SK-N-SH (cell line): ENCODE measurements around the gene CDKAL1. TPM values are rescaled to one million over a fixed set of nuclear protein-coding genes. Genes with fewer than 3 reads are reported as not detected.

ENCODE experiments used
- CTCF ChIA-PET: fragments of 300-600, 350-600 bp; formaldehyde crosslinking; extraction: SDS; loops from one replicate; lab custom pipeline; 2021; lab: Yijun Ruan, JAX
- POLR2A ChIA-PET: fragments of 350-600 bp; sonication (Branson Sonifier 250); formaldehyde crosslinking; extraction: SDS; loops from one replicate; lab custom pipeline; 2020; ENCODE audit warnings: antibody characterized with exemption, inconsistent platforms; lab: Yijun Ruan, JAX
- DNase-seq: peaks from one replicate; pipeline ENCODE4 v3.0.0; 2012
- H2AFZ ChIP-seq: fragments of 200-600 bp; sonication (generic); 2 replicates; pipeline ENCODE4 v1.8.1; 2016; ENCODE audit warnings: antibody characterized with exemption, mild to moderate bottlenecking, low read depth
- H3F3A ChIP-seq: fragments of 200-600 bp; sonication (generic); replicated peaks from 2 replicates; pipeline ENCODE3; 2016; ENCODE audit warnings: antibody characterized with exemption, mild to moderate bottlenecking; ENCODE audit not compliant: insufficient read depth
- H3K27ac ChIP-seq, 2 experiments: fragments of 200-500 bp in 1 of 2; fragments of 200-600 bp in 1 of 2; sonication (Bioruptor generic) in 1 of 2; sonication (generic), shearing (Covaris generic) in 1 of 2; 2 replicates each; pipeline versions ENCODE4 v1.5.1 to v1.6.1; 2014 to 2016; ENCODE audit warnings: low read depth in 2 of 2, inconsistent platforms in 1 of 2, low read length in 1 of 2, mild to moderate bottlenecking in 1 of 2, mixed read lengths in 1 of 2
- H3K27me3 ChIP-seq: fragments of 200-600 bp; sonication (generic), shearing (Covaris generic); 2 replicates; pipeline ENCODE4 v1.6.1; 2016; ENCODE audit warnings: mixed run types; ENCODE audit not compliant: insufficient read depth
- H3K36me3 ChIP-seq, 2 experiments: fragments of 200-500 bp in 1 of 2; fragments of 200-600 bp in 1 of 2; sonication (Bioruptor generic) in 1 of 2; sonication (generic) in 1 of 2; replicated peaks in 1 of 2; 2 replicates each; pipeline versions ENCODE3 to v1.5.1; 2014 to 2016; ENCODE audit warnings: low read length in 1 of 2, mild to moderate bottlenecking in 1 of 2; ENCODE audit not compliant: insufficient read depth in 2 of 2, control insufficient read depth in 1 of 2
- H3K4me1 ChIP-seq, 2 experiments: fragments of 200-500 bp in 1 of 2; fragments of 200-600 bp in 1 of 2; sonication (Bioruptor generic) in 1 of 2; sonication (generic), shearing (Covaris generic) in 1 of 2; 2 replicates each; pipeline versions ENCODE4 v1.5.1 to v1.6.1; 2014 to 2016; ENCODE audit warnings: low read depth in 1 of 2, low read length in 1 of 2, mixed run types in 1 of 2; ENCODE audit not compliant: insufficient read depth in 2 of 2, control insufficient read depth in 1 of 2
- H3K4me2 ChIP-seq: fragments of 200-600 bp; sonication (generic), shearing (Covaris generic); 2 replicates; pipeline ENCODE4 v1.6.1; 2017; ENCODE audit warnings: mixed run types
- H3K4me3 ChIP-seq, 2 experiments: fragments of 200-500 bp in 1 of 2; fragments of 200-600 bp in 1 of 2; sonication (Bioruptor generic) in 1 of 2; sonication (generic), shearing (Covaris generic) in 1 of 2; 2 replicates each; pipeline versions ENCODE4 v1.5.1 to v1.8.1; 2014 to 2016; ENCODE audit warnings: low read depth in 2 of 2, inconsistent platforms in 1 of 2, low read length in 1 of 2, mild to moderate bottlenecking in 1 of 2, mixed read lengths in 1 of 2, moderate library complexity in 1 of 2
- H3K79me2 ChIP-seq: fragments of 200-600 bp; sonication (generic); 2 replicates; pipeline ENCODE4 v1.8.1; 2017; ENCODE audit warnings: mild to moderate bottlenecking; ENCODE audit not compliant: insufficient read depth
- H3K9ac ChIP-seq: fragments of 200-600 bp; sonication (generic); 2 replicates; pipeline ENCODE4 v1.6.1; 2017; ENCODE audit warnings: mixed run types
- H3K9me2 ChIP-seq: fragments of 200-600 bp; sonication (generic); 2 replicates; pipeline ENCODE4 v1.6.1; 2017; ENCODE audit warnings: mixed run types
- H3K9me3 ChIP-seq: fragments of 200-600 bp; sonication (generic); 2 replicates; pipeline ENCODE4 v1.6.1; 2017; ENCODE audit warnings: mixed run types, mild to moderate bottlenecking, moderate library complexity
- H4K20me1 ChIP-seq: fragments of 200-600 bp; sonication (generic); 2 replicates; pipeline ENCODE4 v1.6.1; 2017; ENCODE audit warnings: mild to moderate bottlenecking, mixed run types; ENCODE audit not compliant: insufficient read depth
- EP300 ChIP-seq, 2 experiments: IDR thresholded peaks; 2 replicates each; pipeline versions ENCODE4 v1.4.0 to v1.6.1; 2012; ENCODE audit warnings: borderline replicate concordance in 1 of 2, low read depth in 1 of 2, low read length in 1 of 2
- EZH2phosphoT487 ChIP-seq: fragments of 200-600 bp; sonication (generic); IDR thresholded peaks from 2 replicates; pipeline ENCODE4 v1.6.1; 2017; ENCODE audit warnings: low read depth, mixed run types, mild to moderate bottlenecking, antibody characterized with exemption, moderate library complexity, borderline replicate concordance
- FOSL2 ChIP-seq: IDR thresholded peaks from 2 replicates; pipeline ENCODE4 v1.4.0; 2012; ENCODE audit warnings: low read depth, mild to moderate bottlenecking, moderate library complexity, borderline replicate concordance
- GABPA ChIP-seq: IDR thresholded peaks from 2 replicates; pipeline ENCODE4 v1.4.0; 2012; ENCODE audit warnings: low read depth, mild to moderate bottlenecking
- JUND ChIP-seq: IDR thresholded peaks from 2 replicates; pipeline ENCODE4 v1.4.0; 2012
- MAX ChIP-seq: IDR thresholded peaks from 2 replicates; pipeline ENCODE4 v1.4.0; 2012; ENCODE audit warnings: low read depth
- MXI1 ChIP-seq: IDR thresholded peaks from 2 replicates; pipeline ENCODE4 v1.6.1; 2012; ENCODE audit warnings: mild to moderate bottlenecking, low read depth, low read length, improper control_type of control experiment
- NRF1 ChIP-seq: IDR thresholded peaks from 2 replicates; pipeline ENCODE4 v1.6.1; 2012; ENCODE audit warnings: low read depth, mild to moderate bottlenecking, low read length
- PBX3 ChIP-seq: IDR thresholded peaks from 2 replicates; pipeline ENCODE4; 2012
- POLR2AphosphoS5 ChIP-seq: IDR thresholded peaks from 2 replicates; pipeline ENCODE4 v1.6.1; 2012; ENCODE audit warnings: low read depth, low read length
- REST ChIP-seq: IDR thresholded peaks from 2 replicates; pipeline ENCODE4 v1.6.1; 2012; ENCODE audit warnings: mild to moderate bottlenecking, low read depth, low read length, moderate library complexity
- RFX5 ChIP-seq: IDR thresholded peaks from 2 replicates; pipeline ENCODE4 v1.6.1; 2012; ENCODE audit warnings: mild to moderate bottlenecking, improper control_type of control experiment, low read length
- RXRA ChIP-seq: IDR thresholded peaks from 2 replicates; pipeline ENCODE4 v1.4.0; 2012; ENCODE audit warnings: low read depth, mild to moderate bottlenecking, borderline replicate concordance
- TAF1 ChIP-seq: IDR thresholded peaks from 2 replicates; pipeline ENCODE4 v1.6.1; 2012; ENCODE audit warnings: low read depth, mild to moderate bottlenecking, low read length, moderate library complexity, borderline replicate concordance
- TCF12 ChIP-seq: IDR thresholded peaks from 2 replicates; pipeline ENCODE4 v1.4.0; 2012
- TEAD4 ChIP-seq: IDR thresholded peaks from 2 replicates; pipeline ENCODE4 v1.4.0; 2012; ENCODE audit warnings: mild to moderate bottlenecking, borderline replicate concordance; ENCODE audit not compliant: insufficient read depth
- USF2 ChIP-seq: fragments of 150-350 bp; IDR thresholded peaks from 2 replicates; pipeline ENCODE4 v1.6.1; 2017; ENCODE audit warnings: antibody characterized with exemption, low read length, low read depth, borderline replicate concordance
- YY1 ChIP-seq: IDR thresholded peaks from 2 replicates; pipeline ENCODE4 v1.4.0; 2012; ENCODE audit warnings: low read depth, mild to moderate bottlenecking
- ZBTB33 ChIP-seq: IDR thresholded peaks from 2 replicates; pipeline ENCODE4 v1.4.0; 2012; ENCODE audit warnings: low read depth, borderline replicate concordance
- WGBS: methylation state at CpG from one replicate; pipeline ENCODE4 v1.1.6; 2017; ENCODE audit warnings: low lambda C conversion rate; 5-methylcytosine and 5-hydroxymethylcytosine counted together
- polyA plus RNA-seq, 3 experiments: library from polyadenylated mRNA; depleted of rRNA; stranded (reverse); fragments of >200 nt; gene quantifications; 2 replicates each; pipeline ENCODE4 v1.2.3, GENCODE V29; 2012

Gene CDKAL1
- polyA plus RNA-seq, 1 of the 3 experiments (the other 2 are of a cell fraction), result 2.6 TPM

GRCh38 chr6:21171801-21172200 lies 637.5 kb downstream of the CDKAL1 start:
- DNase-seq, result no peak
- H3K27ac ChIP-seq, result no peak overlapping the region
- H3K9me3 ChIP-seq, result no peaks in the 10 kb centered on the region
- 93% methylated on average over 4 of the region's 4 CpGs for WGBS
- no peaks in the 10 kb centered on the region for H4K20me1 ChIP-seq
- H3K4me3 ChIP-seq, result no peak overlapping the region
- no peak overlapping the region for H2AFZ ChIP-seq
- no peaks in the 10 kb centered on the region for H3K27me3 ChIP-seq
- ChIA-PET POLR2A (no interaction called here), CTCF (no interaction called here)
- H3K4me1 ChIP-seq, result no peaks in the 10 kb centered on the region; a peak in 1 of 4 replicates
- H3F3A ChIP-seq, result no peaks in the 10 kb centered on the region
- TF ChIP-seq REST (no peak), FOSL2 (no peak), MAX (no peak), YY1 (no peak), RXRA (no peak), NRF1 (no peak), RFX5 (no peak), POLR2AphosphoS5 (no peak), MXI1 (no peak), JUND (no peak), ZBTB33 (no peak), PBX3 (no peak), USF2 (no peak), GABPA (no peak), TEAD4 (no peak), TAF1 (no peak), EZH2phosphoT487 (no peak), TCF12 (no peak), EP300 (IDR thresholded peaks at IDR 0.05; ENCODE audit: borderline replicate concordance in 1 of 2, low read depth in 1 of 2, low read length in 1 of 2) (no peak)
- H3K9me2 ChIP-seq, result 0 out of 2 replicates have a peak, but pooled peaks cover 3% of the 10 kb centered on the region
- H3K36me3 ChIP-seq, result no peaks in the 10 kb centered on the region
- no peak overlapping the region for H3K9ac ChIP-seq
- H3K4me2 ChIP-seq, result no peak overlapping the region
- no peaks in the 10 kb centered on the region; the same call in 1 of the 2 replicates for H3K79me2 ChIP-seq
